Measurements from ENCODE around the gene PI4KA.
"Not testable (repeated sequence)": the region's sequence is repeated elsewhere in the genome, so short reads cannot be mapped to it uniquely, and the experiment has no call there.

PI4KA gene

DNA sequence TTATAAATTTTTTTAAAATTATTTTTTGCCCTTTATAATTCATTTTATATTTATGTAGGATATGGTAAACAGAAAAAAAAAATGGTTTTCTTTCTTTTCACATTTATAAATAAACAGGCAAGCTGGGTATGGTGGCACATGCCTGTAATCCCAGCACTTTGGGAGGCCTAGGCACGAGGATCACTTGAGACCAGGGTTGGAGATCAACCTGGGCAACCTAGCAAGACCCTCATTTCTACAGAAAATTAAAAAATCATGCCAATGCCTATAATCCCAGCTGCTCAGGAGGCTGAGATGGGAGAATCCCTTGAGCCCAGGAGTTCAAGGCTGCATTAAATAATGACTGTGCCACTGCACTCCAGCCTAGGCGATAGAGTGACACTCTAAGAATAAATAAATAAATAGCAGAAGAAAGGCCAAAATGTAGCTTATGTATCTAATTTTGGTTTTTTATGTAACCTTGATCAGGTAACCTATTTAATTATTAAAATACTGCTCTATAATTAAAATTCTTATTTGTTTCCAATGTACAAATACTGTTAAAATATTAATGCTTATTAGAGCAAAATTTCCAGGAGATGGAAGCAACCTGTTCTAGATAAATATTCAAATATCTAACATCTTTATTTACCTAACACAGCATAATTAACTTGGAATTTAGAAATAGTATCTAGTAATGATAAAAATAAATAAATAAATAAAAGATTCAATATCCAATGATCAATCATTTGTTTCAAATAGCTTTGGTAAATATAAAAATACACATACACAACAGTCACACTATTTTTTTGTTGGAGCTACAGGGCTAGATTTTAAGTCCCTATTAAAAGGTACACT, 21.4 kb downstream of the PI4KA start:
- H3K9me3 ChIP-seq, result no peaks in the 10 kb centered on the region
- H3K4me3 ChIP-seq (ENCODE audit: low read depth, low read length), result no peak overlapping the region
- DNase-seq, result no peak
- H3K27me3 ChIP-seq, result no peaks in the 10 kb centered on the region
- H3K36me3 ChIP-seq, result peaks cover 24% of the 10 kb centered on the region
- TF ChIP-seq, protein P1, sequence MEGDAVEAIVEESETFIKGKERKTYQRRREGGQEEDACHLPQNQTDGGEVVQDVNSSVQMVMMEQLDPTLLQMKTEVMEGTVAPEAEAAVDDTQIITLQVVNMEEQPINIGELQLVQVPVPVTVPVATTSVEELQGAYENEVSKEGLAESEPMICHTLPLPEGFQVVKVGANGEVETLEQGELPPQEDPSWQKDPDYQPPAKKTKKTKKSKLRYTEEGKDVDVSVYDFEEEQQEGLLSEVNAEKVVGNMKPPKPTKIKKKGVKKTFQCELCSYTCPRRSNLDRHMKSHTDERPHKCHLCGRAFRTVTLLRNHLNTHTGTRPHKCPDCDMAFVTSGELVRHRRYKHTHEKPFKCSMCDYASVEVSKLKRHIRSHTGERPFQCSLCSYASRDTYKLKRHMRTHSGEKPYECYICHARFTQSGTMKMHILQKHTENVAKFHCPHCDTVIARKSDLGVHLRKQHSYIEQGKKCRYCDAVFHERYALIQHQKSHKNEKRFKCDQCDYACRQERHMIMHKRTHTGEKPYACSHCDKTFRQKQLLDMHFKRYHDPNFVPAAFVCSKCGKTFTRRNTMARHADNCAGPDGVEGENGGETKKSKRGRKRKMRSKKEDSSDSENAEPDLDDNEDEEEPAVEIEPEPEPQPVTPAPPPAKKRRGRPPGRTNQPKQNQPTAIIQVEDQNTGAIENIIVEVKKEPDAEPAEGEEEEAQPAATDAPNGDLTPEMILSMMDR (IDR thresholded peaks at IDR 0.05; ENCODE audit: low read depth, low read length), result no peak
- peaks cover 4% of the 10 kb centered on the region; the same call in 1 of the 2 replicates for H3K4me1 ChIP-seq

DNA sequence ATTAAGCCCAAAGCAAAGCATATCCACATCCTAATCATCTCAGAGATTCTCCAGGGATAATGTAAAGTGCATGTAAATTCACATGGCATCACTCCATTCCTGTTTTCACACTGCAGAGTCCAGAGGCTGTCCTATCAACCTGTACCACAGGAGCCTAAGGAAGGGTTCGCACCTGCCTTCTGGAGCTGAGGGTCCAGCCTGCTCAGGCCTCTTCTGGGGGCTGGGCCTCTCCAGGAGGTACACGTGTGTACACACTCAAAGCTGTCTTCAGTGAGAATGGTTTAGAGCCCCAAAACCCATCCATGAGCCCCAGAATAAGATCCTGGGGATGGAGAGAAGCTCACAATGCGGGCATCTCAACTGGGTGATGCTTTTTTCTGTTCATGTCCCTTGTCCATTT, 23.9 kb downstream of the PI4KA start:
- no peak overlapping the region for H3K4me3 ChIP-seq (ENCODE audit: low read depth, low read length)
- H3K27me3 ChIP-seq, result no peaks in the 10 kb centered on the region
- no peak for DNase-seq
- H3K9me3 ChIP-seq, result no peaks in the 10 kb centered on the region
- H3K36me3 ChIP-seq, result peaks cover 43% of the 10 kb centered on the region
- TF ChIP-seq, protein P1 (IDR thresholded peaks at IDR 0.05; ENCODE audit: low read depth, low read length), result no peak
- peaks cover 4% of the 10 kb centered on the region; the same call in 1 of the 2 replicates for H3K4me1 ChIP-seq

DNA sequence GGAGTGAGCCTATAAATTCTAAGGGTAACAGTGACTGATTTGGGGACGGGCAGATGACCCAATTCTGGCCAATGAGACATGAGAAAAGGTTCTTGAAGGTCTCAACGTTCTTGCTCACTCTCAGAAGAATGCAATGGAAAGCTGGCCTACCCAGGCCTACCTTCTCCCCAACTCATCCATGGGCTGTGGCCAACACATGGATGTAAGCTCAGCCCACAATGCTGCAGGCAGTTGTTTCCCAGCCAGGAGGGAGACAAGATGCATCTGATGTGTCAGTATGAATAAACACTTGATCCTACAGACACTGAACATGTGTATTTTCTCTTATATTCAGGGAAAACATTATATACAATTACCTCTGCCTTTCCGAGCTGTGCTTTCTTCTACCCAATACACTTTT, 24.4 kb downstream of the PI4KA start:
- Histone ChIP-seq H3K36me3 (peaks cover 43% of the 10 kb centered on the region), H3K9me3 (no peaks in the 10 kb centered on the region), H3K4me3 (ENCODE audit: low read depth, low read length) (no peak overlapping the region), H3K4me1 (peaks cover 4% of the 10 kb centered on the region; the same call in 1 of the 2 replicates), H3K27me3 (no peaks in the 10 kb centered on the region)
- DNase-seq, result no peak
- TF ChIP-seq, protein P1 (IDR thresholded peaks at IDR 0.05; ENCODE audit: low read depth, low read length), result no peak

DNA sequence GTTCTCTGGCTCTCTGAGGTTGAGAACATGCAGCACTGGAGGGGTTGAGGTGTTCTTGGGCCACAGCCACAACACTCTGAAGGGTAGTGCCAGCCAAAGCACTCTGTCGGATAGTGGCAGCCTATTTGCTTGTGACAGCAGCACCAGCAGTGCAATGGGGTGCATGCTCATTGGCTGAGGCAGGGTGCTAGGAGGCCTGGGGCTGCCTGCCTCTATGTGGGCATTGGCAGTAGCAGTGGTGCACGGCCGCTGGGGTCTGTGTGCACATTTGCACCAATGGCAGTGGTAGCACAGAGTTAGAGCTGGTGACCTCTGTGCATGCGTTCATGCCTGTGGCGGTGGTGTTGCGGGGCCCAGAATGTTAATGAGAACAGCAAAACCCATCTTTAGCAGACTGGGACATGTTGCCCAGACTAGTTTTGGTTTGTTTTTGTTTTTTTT, 25.4 kb downstream of the PI4KA start:
- Histone ChIP-seq H3K4me1 (peaks cover 4% of the 10 kb centered on the region; the same call in 1 of the 2 replicates), H3K4me3 (ENCODE audit: low read depth, low read length) (no peak overlapping the region), H3K9me3 (no peaks in the 10 kb centered on the region), H3K27me3 (no peaks in the 10 kb centered on the region), H3K36me3 (peaks cover 50% of the 10 kb centered on the region)
- no peak for DNase-seq
- TF ChIP-seq, protein P1 (IDR thresholded peaks at IDR 0.05; ENCODE audit: low read depth, low read length), result no peak

DNA sequence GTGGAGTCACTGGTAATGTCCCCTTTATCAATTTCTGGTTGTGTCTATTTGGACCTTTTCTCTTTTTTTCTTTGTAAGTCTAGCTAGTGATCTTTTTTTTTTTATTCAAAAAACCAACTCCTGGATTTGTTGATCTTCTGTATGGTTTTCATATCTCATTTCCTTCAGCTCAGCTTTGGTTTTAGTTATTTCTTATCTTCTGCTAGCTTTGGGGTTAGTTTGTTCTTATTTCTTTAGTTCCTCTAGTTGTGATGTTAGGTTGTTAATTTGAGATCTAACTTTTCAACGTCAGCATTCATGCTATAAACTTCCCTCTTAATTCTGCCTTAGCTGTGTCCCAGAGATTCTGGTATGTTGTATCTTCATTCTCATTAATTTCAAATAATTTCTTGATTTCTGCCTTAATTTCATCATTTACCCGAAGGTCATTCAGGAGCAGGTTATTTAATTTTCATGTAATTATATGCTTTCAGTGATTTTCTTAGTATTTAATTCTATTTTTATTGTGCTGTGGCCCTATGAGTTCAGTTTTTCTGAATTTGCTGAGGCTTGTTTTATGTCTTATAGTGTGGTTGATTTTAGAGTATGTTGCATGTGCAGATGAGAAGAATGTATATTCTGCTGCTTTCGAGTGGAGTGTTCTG, 29.0 kb downstream of the PI4KA start:
- Histone ChIP-seq H3K36me3 (peaks cover 54% of the 10 kb centered on the region), H3K27me3 (no peaks in the 10 kb centered on the region), H3K4me1 (no peaks in the 10 kb centered on the region), H3K9me3 (no peaks in the 10 kb centered on the region), H3K4me3 (ENCODE audit: low read depth, low read length) (no peak overlapping the region)
- TF ChIP-seq, protein P1 (IDR thresholded peaks at IDR 0.05; ENCODE audit: low read depth, low read length), result no peak
- no peak for DNase-seq

DNA sequence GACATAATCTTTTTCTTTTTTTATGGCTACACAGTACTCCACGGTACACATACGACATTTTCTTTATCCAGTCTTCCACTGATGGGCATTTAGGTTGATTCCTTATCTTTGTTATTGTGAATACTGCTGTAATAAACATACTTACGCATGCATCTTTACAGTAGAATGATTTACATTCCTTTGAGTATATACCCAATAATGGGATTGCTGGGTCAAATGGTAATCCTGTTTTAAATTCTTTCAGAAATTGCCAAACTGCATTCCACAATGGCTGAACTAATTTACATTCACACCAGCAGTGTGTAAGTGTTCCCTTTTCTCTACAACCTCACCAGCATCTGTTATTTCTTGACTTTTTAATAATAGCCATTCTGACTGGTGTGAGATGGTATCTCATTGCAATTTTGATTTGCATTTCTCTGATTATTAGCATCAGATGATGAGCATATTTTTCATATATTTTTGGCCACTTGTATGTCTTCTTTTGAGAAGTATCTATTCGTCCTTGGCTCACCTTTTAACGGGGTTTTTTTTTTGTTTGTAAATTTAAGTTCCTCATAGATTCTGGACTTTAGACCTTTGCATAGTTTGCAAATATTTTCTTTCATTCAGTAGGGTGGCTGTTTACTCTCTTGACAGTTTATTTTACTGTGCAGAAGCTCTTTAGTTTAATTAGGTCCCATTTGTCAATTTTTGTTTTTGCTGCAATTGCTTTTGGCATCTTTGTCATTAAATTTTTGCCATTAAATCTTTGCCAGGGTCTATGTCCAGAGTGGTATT, 32.0 kb downstream of the PI4KA start:
- H3K4me1 ChIP-seq; DNase-seq; H3K4me3 ChIP-seq (ENCODE audit: low read depth, low read length); H3K27me3 ChIP-seq; H3K9me3 ChIP-seq: not testable (repeated sequence)
- H3K36me3 ChIP-seq, result peaks cover 45% of the 10 kb centered on the region
